ENCODE data around the gene LGALS9.
"Not testable (repeated sequence)": the region's sequence is repeated elsewhere in the genome, so short reads cannot be mapped to it uniquely, and the experiment has no call there.

The LGALS9 gene

DNA sequence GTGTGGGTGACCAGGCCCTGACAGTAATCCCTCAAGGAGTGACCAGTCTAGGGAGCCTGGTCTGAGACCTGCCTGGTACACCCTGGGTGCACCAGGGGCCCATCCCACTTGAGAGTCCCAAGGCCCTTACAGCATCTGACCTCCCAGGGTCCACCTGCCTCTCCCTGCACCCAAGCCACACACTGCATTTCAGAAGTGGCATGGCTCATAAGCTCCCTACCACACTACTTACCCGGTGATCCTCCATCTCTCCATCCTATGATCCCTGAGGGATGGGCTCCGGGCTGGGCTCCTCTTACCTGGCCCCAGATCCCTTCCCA lies 40.6 kb downstream of the LGALS9 start:
- DNase-seq (ENCODE audit: low spot score): no peak
- TF ChIP-seq, protein P1, sequence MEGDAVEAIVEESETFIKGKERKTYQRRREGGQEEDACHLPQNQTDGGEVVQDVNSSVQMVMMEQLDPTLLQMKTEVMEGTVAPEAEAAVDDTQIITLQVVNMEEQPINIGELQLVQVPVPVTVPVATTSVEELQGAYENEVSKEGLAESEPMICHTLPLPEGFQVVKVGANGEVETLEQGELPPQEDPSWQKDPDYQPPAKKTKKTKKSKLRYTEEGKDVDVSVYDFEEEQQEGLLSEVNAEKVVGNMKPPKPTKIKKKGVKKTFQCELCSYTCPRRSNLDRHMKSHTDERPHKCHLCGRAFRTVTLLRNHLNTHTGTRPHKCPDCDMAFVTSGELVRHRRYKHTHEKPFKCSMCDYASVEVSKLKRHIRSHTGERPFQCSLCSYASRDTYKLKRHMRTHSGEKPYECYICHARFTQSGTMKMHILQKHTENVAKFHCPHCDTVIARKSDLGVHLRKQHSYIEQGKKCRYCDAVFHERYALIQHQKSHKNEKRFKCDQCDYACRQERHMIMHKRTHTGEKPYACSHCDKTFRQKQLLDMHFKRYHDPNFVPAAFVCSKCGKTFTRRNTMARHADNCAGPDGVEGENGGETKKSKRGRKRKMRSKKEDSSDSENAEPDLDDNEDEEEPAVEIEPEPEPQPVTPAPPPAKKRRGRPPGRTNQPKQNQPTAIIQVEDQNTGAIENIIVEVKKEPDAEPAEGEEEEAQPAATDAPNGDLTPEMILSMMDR (conservative IDR thresholded peaks at IDR 0.05; ENCODE audit: low read depth): no peak
- ChIA-PET CTCF (no interaction called here), POLR2A (ENCODE audit: low non-redundant PET) (no interaction called here)
- H3K27ac ChIP-seq: no peak overlapping the region

DNA sequence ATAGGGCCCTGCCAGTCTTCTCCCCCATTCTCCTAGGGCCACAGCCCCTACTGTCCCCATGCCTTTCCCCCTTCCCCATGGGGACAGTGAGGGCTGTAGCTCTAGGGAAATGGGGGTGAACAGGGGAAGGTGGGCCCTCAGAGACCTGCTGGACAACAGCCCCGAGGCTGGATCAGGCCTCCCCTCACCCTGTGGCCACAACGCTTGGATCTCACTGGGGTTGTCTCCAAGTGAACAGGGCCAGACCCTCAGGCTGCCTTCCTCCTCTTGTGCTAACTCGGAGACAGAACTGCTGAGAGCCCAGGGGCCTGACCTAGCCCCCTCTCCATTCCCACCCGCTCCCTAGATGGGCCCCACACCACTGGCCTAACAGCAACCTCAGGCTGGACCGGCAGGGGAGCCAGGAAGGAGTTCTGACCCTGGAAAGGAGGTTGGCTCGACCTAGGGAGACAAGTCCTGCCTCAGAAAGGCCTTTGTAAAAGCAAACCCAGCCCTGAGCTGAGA lies 41.0 kb downstream of the LGALS9 start:
- DNase-seq (ENCODE audit: low spot score); POLR2A ChIA-PET (ENCODE audit: low non-redundant PET); H3K27ac ChIP-seq; CTCF ChIA-PET: not testable (repeated sequence)

DNA sequence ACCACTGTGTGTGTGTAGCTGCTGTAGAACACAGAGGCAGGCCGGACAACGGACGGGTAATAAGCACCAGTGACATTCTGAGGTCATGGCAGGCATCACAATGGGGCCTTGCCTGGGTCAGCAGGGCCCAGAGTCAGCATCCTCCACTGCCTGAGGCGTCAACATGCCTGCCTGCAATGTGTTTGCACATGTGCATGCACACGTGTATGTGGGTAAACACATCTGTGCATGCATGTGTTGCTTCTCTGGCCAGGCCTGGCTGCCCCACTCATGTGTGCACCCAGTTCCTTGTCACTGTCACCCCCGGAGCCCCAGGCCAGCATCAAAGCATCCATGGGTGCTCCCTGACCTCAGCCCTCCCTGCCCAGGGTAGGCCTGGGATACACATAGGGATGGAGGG lies 43.3 kb downstream of the LGALS9 start:
- CTCF ChIA-PET: no interaction called here
- TF ChIP-seq, protein P1 (conservative IDR thresholded peaks at IDR 0.05; ENCODE audit: low read depth): no peak
- DNase-seq (ENCODE audit: low spot score): no peak
- no peak overlapping the region for H3K27ac ChIP-seq
- POLR2A ChIA-PET (ENCODE audit: low non-redundant PET): no interaction called here

DNA sequence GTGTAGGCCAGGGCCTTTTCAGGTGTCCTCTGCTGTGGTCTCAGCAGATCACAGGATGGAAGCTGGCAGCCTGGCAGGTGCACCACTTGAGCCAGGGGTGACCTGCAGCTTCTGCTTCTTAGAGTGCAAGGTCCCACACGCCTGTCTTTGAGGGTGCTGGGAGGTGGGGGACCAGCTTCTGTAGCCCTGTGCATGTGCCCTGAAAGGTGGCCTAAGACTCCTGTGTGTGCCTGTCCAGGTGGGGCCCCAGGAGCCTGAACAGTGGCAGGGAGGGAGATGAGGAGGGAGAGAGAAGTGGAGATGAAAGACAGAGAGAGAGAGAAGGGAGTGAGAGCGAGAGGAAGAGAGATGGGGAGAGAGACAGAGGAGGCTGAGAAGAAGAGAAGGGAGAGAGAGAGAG lies 46.2 kb downstream of the LGALS9 start:
- ChIA-PET POLR2A (ENCODE audit: low non-redundant PET) (no interaction called here), CTCF (no interaction called here)
- TF ChIP-seq, protein P1 (conservative IDR thresholded peaks at IDR 0.05; ENCODE audit: low read depth): no peak
- H3K27ac ChIP-seq: no peak overlapping the region
- no peak for DNase-seq (ENCODE audit: low spot score)

DNA sequence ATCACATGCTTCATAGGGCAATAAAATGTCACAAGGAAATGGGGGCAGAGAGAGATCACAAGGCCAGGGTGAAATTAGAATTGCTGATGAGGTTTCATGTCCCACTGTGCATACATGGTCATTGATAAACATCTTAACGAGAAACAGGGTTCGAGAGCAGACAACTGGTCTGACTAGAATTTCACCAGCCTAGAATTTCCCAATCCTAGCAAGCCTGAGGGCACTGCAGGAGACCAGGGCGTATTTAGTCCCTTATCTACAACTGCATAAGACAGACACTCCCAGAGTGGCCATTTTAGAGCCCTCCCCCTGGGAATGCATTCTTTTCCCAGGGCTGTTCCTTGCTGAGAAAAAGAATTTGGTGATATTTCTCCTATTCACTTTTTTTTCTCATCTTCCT lies 55.3 kb downstream of the LGALS9 start:
- H3K27ac ChIP-seq; POLR2A ChIA-PET (ENCODE audit: low non-redundant PET); DNase-seq (ENCODE audit: low spot score): not testable (repeated sequence)
- CTCF ChIA-PET: interaction anchor here (1.0 kb wide), 1 partner anchor 207 kb away, joined by 3 read pairs; the partner anchor contains the start of gene LYRM9

DNA sequence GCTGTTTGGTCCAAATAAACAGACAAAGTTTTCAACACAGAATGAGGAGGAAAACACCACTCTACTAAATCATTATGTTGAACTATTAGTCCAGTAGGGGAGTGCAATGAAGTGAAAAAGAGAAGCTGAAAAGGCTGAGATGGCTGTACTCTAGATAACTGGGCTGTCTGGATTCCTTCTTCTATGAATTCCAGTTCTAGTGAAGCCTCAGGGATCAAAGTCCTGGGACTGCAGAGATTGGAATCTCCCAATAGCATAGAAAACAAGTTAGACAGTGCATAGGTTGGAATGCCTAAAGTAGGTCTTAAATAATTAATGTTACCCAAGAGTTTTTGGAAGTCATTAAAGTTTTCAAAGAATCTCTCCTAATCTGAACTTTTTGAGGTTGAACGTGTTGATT lies 59.9 kb downstream of the LGALS9 start:
- POLR2A ChIA-PET (ENCODE audit: low non-redundant PET): no interaction called here
- DNase-seq (ENCODE audit: low spot score): no peak
- TF ChIP-seq, protein P1 (conservative IDR thresholded peaks at IDR 0.05; ENCODE audit: low read depth): no peak
- H3K27ac ChIP-seq: no peak overlapping the region
- CTCF ChIA-PET: no interaction called here

DNA sequence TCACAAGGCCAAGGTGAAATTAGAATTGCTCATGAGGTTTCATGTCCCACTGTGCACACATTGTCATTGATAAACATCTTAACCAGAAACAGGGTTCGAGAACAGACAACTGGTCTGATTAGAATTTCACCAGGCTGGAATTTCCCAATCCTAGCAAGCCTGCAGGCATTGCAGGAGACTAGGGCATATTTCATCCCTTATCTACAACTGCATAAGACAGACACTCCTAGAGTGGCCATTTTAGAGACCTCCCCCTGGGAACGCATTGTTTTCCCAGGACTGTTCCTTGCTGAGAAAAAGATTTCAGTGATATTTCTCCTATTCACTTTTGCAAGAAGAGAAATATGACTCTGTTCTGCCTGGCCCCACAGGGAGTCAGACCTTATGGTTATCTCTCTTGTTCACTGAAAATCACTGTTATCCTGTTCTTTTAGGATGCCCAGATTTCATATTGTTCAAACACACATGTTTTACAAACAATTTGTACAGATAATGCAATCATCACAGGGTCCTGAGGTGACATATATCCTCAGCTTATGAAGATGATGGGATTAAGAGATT lies 64.3 kb downstream of the LGALS9 start:
- POLR2A ChIA-PET (ENCODE audit: low non-redundant PET); CTCF ChIA-PET; DNase-seq (ENCODE audit: low spot score); H3K27ac ChIP-seq: not testable (repeated sequence)

Data from RWPE1 (cell line).